NOMO-1 treated with DMSO at 0.1 percent for 48 hours (cell line): ENCODE data around the gene SRP9.
"Not testable (repeated sequence)": the region's sequence is repeated elsewhere in the genome, so short reads cannot be mapped to it uniquely, and the experiment has no call there.

Experiments
- DNase-seq: peaks from one replicate; lab custom pipeline; 2025; ENCODE audit not compliant: unreplicated experiment; lab: John Stamatoyannopoulos, UW

The SRP9 gene

GRCh38 chr1:225755671-225756319 is 21.8 kb upstream of the SRP9 start:
- no peak for DNase-seq

- no peak for DNase-seq
Measured at GRCh38 chr1:225757927-225758656, 19.5 kb upstream of the SRP9 start.

- DNase-seq, result not testable (repeated sequence)
Measured at GRCh38 chr1:225759972-225760371, 17.7 kb upstream of the SRP9 start.

GRCh38 chr1:225760531-225760930 is 17.1 kb upstream of the SRP9 start:
- no peak for DNase-seq

GRCh38 chr1:225761395-225761794 is 16.2 kb upstream of the SRP9 start:
- DNase-seq, result not testable (repeated sequence)

GRCh38 chr1:225762002-225762441 is 15.6 kb upstream of the SRP9 start:
- no peak for DNase-seq

- DNase-seq, result no peak
Measured at GRCh38 chr1:225762444-225762843, 15.2 kb upstream of the SRP9 start.

GRCh38 chr1:225763716-225764548 is 13.7 kb upstream of the SRP9 start:
- peak; percentile 26 for DNase-seq

- DNase-seq, result no peak
Measured at GRCh38 chr1:225765982-225766674, 11.5 kb upstream of the SRP9 start.

GRCh38 chr1:225766967-225767633 is 10.5 kb upstream of the SRP9 start:
- no peak for DNase-seq

- no peak for DNase-seq
Measured at GRCh38 chr1:225767634-225768540, 9.7 kb upstream of the SRP9 start.

- no peak for DNase-seq
Measured at GRCh38 chr1:225768662-225769426, 8.8 kb upstream of the SRP9 start.

- DNase-seq, result no peak
Measured at GRCh38 chr1:225769687-225770086, 7.9 kb upstream of the SRP9 start.

- DNase-seq, result no peak
Measured at GRCh38 chr1:225770561-225771248, 6.9 kb upstream of the SRP9 start.

- no peak for DNase-seq
Measured at GRCh38 chr1:225771661-225772322, 5.8 kb upstream of the SRP9 start.

GRCh38 chr1:225772323-225772768 is 5.3 kb upstream of the SRP9 start:
- DNase-seq, result peak; percentile 68

- no peak for DNase-seq
Measured at GRCh38 chr1:225772848-225773247, 4.8 kb upstream of the SRP9 start.
